PC-9 (cell line): ENCODE results near the gene SH3RF3. TPM values are rescaled to one million over a fixed set of nuclear protein-coding genes. Genes with fewer than 3 reads are reported as not detected.

Source experiments
- BruUV-seq: library from RNA; stranded (reverse); fragments of 400-500 nt; replicated peaks from 2 replicates; lab custom pipeline; 2021; lab: Mats Ljungman, UMichigan
- CTCF ChIA-PET: fragments of 300-600 bp; sonication (Branson Sonifier 250); formaldehyde crosslinking; loops from one replicate; lab custom pipeline; 2022; ENCODE audit warnings: antibody characterized with exemption; lab: Charles Lee
- POLR2A ChIA-PET: fragments of 300-600 bp; sonication (Branson Sonifier 250); formaldehyde crosslinking; loops from one replicate; lab custom pipeline; 2022; ENCODE audit warnings: antibody characterized with exemption; ENCODE audit not compliant: unreplicated experiment; lab: Charles Lee
- DNase-seq, 2 experiments: peaks; one replicate each; pipeline versions ENCODE4 v3.0.0 to v3.0.0-alpha.2; 2015 to 2022; ENCODE audit warnings: mixed read lengths in 1 of 2
- H2AFZ ChIP-seq: fragments of 200-600 bp; sonication (generic); 2 replicates; pipeline ENCODE4 v1.8.1; 2017; ENCODE audit warnings: antibody characterized with exemption
- H3F3A ChIP-seq: fragments of 200-600 bp; sonication (generic); 2 replicates; pipeline ENCODE4 v1.8.1; 2017; ENCODE audit warnings: antibody characterized with exemption, mild to moderate bottlenecking, low read depth; ENCODE audit not compliant: insufficient read depth
- H3K27ac ChIP-seq: fragments of 200-600 bp; sonication (generic); 2 replicates; pipeline ENCODE4 v1.6.1; 2016; ENCODE audit warnings: mixed run types
- H3K27me3 ChIP-seq: fragments of 200-600 bp; sonication (generic); 2 replicates; pipeline ENCODE4 v1.6.1; 2016; ENCODE audit warnings: low read depth, mixed run types; ENCODE audit not compliant: insufficient read depth
- H3K36me3 ChIP-seq: fragments of 200-600 bp; sonication (generic); 2 replicates; pipeline ENCODE4 v1.6.1; 2016; ENCODE audit warnings: low read depth, mixed run types
- H3K4me1 ChIP-seq: fragments of 200-600 bp; sonication (generic); replicated peaks from 2 replicates; pipeline ENCODE4 v1.6.1; 2016; ENCODE audit warnings: mixed run types; ENCODE audit not compliant: insufficient read depth
- H3K4me2 ChIP-seq: fragments of 200-600 bp; sonication (generic); 2 replicates; pipeline ENCODE4 v1.6.1; 2017; ENCODE audit warnings: mixed run types
- H3K4me3 ChIP-seq: fragments of 200-600 bp; sonication (generic); 2 replicates; pipeline ENCODE4 v1.6.1; 2016; ENCODE audit warnings: mixed run types
- H3K79me2 ChIP-seq: fragments of 200-600 bp; sonication (generic); 2 replicates; pipeline ENCODE4 v1.6.1; 2017; ENCODE audit warnings: low read depth, mixed run types
- H3K9me2 ChIP-seq: fragments of 200-600 bp; sonication (generic); 2 replicates; pipeline ENCODE4 v1.8.1; 2017; ENCODE audit warnings: mild to moderate bottlenecking; ENCODE audit not compliant: insufficient read depth
- H3K9me3 ChIP-seq: fragments of 200-600 bp; sonication (generic); 2 replicates; pipeline ENCODE4 v1.8.1; 2016; ENCODE audit warnings: low read depth; ENCODE audit not compliant: insufficient read depth
- H4K20me1 ChIP-seq: fragments of 200-600 bp; sonication (generic); 2 replicates; pipeline ENCODE4 v1.8.1; 2017; ENCODE audit not compliant: insufficient read depth
- EZH2 ChIP-seq: fragments of 200-600 bp; sonication (generic); IDR thresholded peaks from 2 replicates; pipeline ENCODE4 v1.8.0; 2017; ENCODE audit warnings: antibody characterized with exemption, low read depth
- intact Hi-C: fragments of 100-400 bp; cut with micrococcal nuclease; formaldehyde crosslinking; loops from one replicate; pipeline ENCODE4 v1.10.0; 2022; ENCODE audit not compliant: unreplicated experiment
- total RNA-seq: library from RNA; stranded (reverse); gene quantifications from 2 replicates; pipeline ENCODE4 v1.2.3, GENCODE V29; 2021
- TF ChIP-seq, protein P1 (sequence below): fragments of 200-600 bp; sonication (generic); conservative IDR thresholded peaks from 2 replicates; pipeline ENCODE4 v1.6.1; 2017; ENCODE audit warnings: mixed run types, antibody characterized with exemption, mild to moderate bottlenecking, moderate library complexity

The SH3RF3 gene
- total RNA-seq, 1 experiment from 2014 or later, result 6.1 TPM

DNA sequence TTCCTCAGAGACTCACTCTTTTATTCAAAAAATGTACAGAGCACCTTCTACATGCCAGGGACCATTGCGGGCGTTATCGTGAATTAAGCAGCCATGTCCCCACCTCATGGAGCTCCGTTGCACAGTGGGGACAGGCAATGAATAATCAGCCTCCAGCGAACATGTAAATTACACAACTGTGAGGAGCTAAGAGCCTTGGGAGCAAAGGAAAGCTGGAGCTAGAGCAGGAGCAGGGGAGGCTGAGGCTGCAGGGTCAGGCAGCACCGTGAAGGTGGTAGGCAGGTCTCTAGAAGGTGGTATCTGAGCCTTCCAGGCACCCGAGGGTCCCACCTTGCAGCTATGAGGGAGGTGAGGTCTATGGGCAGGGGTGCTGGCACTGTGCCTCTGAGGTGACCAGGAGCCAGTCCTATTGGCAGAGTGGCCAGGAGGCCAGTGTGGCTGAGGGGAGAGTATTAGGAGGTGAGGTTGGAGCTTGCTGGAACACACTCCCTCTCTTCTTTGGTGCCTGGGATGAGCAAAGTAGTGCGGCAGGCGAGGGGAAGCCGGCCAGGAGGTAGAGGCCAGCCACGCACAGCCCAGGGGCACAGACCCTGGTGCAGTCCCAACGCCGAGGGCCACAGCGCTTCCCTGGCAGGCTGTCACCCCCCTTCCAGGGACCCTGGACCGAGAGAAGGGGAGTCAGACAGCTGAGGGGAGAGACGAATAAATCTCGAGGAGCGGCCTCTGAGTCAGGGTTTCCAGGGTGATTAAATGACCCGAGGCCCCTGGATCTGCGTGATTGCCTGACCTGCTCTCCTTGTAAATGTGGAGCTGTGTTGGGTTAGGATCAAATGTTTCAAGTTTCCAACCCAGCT, 317.5 kb downstream of the SH3RF3 start:
- H3K4me1 ChIP-seq, result no peaks in the 10 kb centered on the region
- no peak overlapping the region for H3K4me3 ChIP-seq
- BruUV-seq, result no TSS peak
- DNase-seq, result no peak
- H3K27ac ChIP-seq, result no peak overlapping the region
- H2AFZ ChIP-seq, result no peak overlapping the region
- H3K4me2 ChIP-seq, result no peak overlapping the region
- no peaks in the 10 kb centered on the region for H3F3A ChIP-seq
- H3K9me3 ChIP-seq, result peaks cover 18% of the 10 kb centered on the region
- intact Hi-C loops, result no loop called here
- TF ChIP-seq, protein P1, sequence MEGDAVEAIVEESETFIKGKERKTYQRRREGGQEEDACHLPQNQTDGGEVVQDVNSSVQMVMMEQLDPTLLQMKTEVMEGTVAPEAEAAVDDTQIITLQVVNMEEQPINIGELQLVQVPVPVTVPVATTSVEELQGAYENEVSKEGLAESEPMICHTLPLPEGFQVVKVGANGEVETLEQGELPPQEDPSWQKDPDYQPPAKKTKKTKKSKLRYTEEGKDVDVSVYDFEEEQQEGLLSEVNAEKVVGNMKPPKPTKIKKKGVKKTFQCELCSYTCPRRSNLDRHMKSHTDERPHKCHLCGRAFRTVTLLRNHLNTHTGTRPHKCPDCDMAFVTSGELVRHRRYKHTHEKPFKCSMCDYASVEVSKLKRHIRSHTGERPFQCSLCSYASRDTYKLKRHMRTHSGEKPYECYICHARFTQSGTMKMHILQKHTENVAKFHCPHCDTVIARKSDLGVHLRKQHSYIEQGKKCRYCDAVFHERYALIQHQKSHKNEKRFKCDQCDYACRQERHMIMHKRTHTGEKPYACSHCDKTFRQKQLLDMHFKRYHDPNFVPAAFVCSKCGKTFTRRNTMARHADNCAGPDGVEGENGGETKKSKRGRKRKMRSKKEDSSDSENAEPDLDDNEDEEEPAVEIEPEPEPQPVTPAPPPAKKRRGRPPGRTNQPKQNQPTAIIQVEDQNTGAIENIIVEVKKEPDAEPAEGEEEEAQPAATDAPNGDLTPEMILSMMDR, result no peak
- TF ChIP-seq EZH2, result no peak
- no peaks in the 10 kb centered on the region for H3K79me2 ChIP-seq
- CTCF ChIA-PET, result no interaction called here
- H3K36me3 ChIP-seq, result peaks cover 9% of the 10 kb centered on the region; the same call in 1 of the 2 replicates
- no peaks in the 10 kb centered on the region for H3K27me3 ChIP-seq
- no peaks in the 10 kb centered on the region for H3K9me2 ChIP-seq
- H4K20me1 ChIP-seq, result no peaks in the 10 kb centered on the region
- POLR2A ChIA-PET, result no interaction called here

DNA sequence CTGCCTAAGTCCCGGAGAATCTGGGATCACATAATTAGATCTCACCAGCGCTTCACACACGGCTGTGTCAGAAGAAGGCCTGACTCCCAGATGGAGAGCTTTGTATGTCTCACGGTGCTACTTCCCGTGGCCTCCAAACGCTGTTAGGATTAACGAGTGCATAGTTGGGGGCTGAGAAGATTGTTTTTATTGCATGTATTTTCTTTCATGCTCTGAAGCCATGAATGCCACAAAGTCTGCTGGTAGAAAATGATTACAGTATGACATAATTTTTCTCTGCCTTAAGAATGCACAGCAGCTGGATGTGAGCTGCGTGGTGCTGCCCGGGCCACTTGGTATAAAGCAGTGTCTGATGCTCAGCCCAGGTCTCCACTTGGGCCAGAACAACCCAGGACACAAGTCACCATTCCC, 318.3 kb downstream of the SH3RF3 start:
- BruUV-seq, result no TSS peak
- Histone ChIP-seq H3K27ac (no peak overlapping the region), H2AFZ (no peak overlapping the region), H3K4me3 (no peak overlapping the region), H3K9me2 (no peaks in the 10 kb centered on the region), H3K4me1 (no peaks in the 10 kb centered on the region), H3K4me2 (no peak overlapping the region), H3F3A (no peaks in the 10 kb centered on the region), H3K27me3 (no peaks in the 10 kb centered on the region), H3K79me2 (no peaks in the 10 kb centered on the region), H3K9me3 (peaks cover 13% of the 10 kb centered on the region), H4K20me1 (no peaks in the 10 kb centered on the region), H3K36me3 (peaks cover 9% of the 10 kb centered on the region; the same call in 1 of the 2 replicates)
- CTCF ChIA-PET, result no interaction called here
- no peak for DNase-seq
- intact Hi-C loops, result no loop called here
- TF ChIP-seq, protein P1, result no peak
- no peak for TF ChIP-seq EZH2
- POLR2A ChIA-PET, result no interaction called here

DNA sequence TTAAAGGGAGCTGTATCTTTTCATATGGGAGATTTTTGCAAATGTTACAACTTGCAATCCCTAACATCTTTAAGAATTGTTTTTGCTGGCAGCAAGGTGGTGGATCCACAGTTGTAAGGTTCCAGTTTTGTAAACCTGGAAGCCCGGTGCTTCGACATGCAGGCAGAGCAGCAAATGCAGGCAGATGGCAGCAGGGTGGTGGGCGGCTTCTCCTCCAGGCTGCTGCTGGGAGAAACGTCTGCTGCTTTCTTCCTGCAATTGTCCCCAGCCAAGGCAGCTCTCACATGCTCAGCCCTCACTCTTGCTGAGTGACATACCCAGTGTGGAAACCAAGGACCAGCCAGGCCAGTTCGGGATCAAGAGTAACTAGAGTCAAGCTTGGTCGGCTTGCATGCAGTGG, 318.8 kb downstream of the SH3RF3 start:
- H3K9me3 ChIP-seq, result peaks cover 9% of the 10 kb centered on the region
- CTCF ChIA-PET, result no interaction called here
- intact Hi-C loops, result loop anchor here (2.0 kb wide), 2 partner anchors 63 to 65 kb away; no protein-coding TSS in a partner anchor
- peaks cover 5% of the 10 kb centered on the region; the same call in 1 of the 2 replicates for H3K36me3 ChIP-seq
- no peaks in the 10 kb centered on the region for H3K79me2 ChIP-seq
- H3K4me3 ChIP-seq, result no peak overlapping the region
- H2AFZ ChIP-seq, result no peak overlapping the region
- no peak overlapping the region for H3K27ac ChIP-seq
- no peaks in the 10 kb centered on the region for H3F3A ChIP-seq
- no peak for TF ChIP-seq EZH2
- TF ChIP-seq, protein P1, result no peak
- no peak for DNase-seq
- H3K27me3 ChIP-seq, result no peaks in the 10 kb centered on the region
- no peak overlapping the region for H3K4me2 ChIP-seq
- no peaks in the 10 kb centered on the region for H3K9me2 ChIP-seq
- POLR2A ChIA-PET, result no interaction called here
- H3K4me1 ChIP-seq, result no peaks in the 10 kb centered on the region
- no peaks in the 10 kb centered on the region for H4K20me1 ChIP-seq
- no TSS peak for BruUV-seq
